Esophagus squamous epithelium (tissue), 4 donors: ENCODE data around the gene GYS1.

Experiments
- POLR2A ChIP-seq, 4 donors: fragments of 450-650 bp; IDR thresholded peaks; one replicate each; pipeline ENCODE4 v1.6.1; 2017; ENCODE audit warnings: antibody characterized with exemption in 4 of 4, mild to moderate bottlenecking in 4 of 4, moderate library complexity in 3 of 4
- TF ChIP-seq, protein P1 (sequence below), 6 experiments: fragments of 450-650 bp in 4 of 6; fragments of 200-600 bp in 2 of 6; sonication (generic) in 2 of 6; IDR thresholded peaks; one replicate each; pipeline ENCODE4 v1.5.1; 2016 to 2019; ENCODE audit warnings: antibody characterized with exemption in 6 of 6, mild to moderate bottlenecking in 4 of 6, moderate library complexity in 4 of 6

- TF ChIP-seq, protein P1, sequence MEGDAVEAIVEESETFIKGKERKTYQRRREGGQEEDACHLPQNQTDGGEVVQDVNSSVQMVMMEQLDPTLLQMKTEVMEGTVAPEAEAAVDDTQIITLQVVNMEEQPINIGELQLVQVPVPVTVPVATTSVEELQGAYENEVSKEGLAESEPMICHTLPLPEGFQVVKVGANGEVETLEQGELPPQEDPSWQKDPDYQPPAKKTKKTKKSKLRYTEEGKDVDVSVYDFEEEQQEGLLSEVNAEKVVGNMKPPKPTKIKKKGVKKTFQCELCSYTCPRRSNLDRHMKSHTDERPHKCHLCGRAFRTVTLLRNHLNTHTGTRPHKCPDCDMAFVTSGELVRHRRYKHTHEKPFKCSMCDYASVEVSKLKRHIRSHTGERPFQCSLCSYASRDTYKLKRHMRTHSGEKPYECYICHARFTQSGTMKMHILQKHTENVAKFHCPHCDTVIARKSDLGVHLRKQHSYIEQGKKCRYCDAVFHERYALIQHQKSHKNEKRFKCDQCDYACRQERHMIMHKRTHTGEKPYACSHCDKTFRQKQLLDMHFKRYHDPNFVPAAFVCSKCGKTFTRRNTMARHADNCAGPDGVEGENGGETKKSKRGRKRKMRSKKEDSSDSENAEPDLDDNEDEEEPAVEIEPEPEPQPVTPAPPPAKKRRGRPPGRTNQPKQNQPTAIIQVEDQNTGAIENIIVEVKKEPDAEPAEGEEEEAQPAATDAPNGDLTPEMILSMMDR (IDR thresholded peaks at IDR 0.05): no peak
- no peak for TF ChIP-seq POLR2A (IDR thresholded peaks at IDR 0.05)
Observed at GRCh38 chr19:48988860-48989259, 4.2 kb downstream of the GYS1 start.
